Mesendoderm (in vitro differentiated cells): ENCODE measurements around the gene ZDHHC8.

Source experiments
- DNase-seq: peaks from one replicate; pipeline ENCODE4 v3.0.0; 2013
- H2AK5ac ChIP-seq: 2 replicates; pipeline ENCODE4 v1.6.1; 2013; ENCODE audit warnings: low read length, inconsistent platforms
- H2BK120ac ChIP-seq: 2 replicates; pipeline ENCODE4 v1.6.1; 2013; ENCODE audit warnings: low read depth, mild to moderate bottlenecking, low read length, moderate library complexity, mixed read lengths
- H2BK15ac ChIP-seq: replicated peaks from 2 replicates; pipeline ENCODE4 v1.6.1; 2013; ENCODE audit warnings: low read depth, mild to moderate bottlenecking, moderate library complexity
- H2BK5ac ChIP-seq: 2 replicates; pipeline ENCODE4 v1.6.1; 2013; ENCODE audit warnings: low read length, inconsistent platforms
- H3K18ac ChIP-seq: 2 replicates; pipeline ENCODE4 v1.6.1; 2013; ENCODE audit warnings: mild to moderate bottlenecking, low read length, mixed read lengths
- H3K23ac ChIP-seq: one replicate; pipeline ENCODE4 v1.6.1; 2013; ENCODE audit warnings: low read length
- H3K27ac ChIP-seq: 2 replicates; pipeline ENCODE4 v1.5.1; 2013; ENCODE audit warnings: low read depth, mild to moderate bottlenecking, inconsistent platforms, low read length, moderate library complexity
- H3K27me3 ChIP-seq: 2 replicates; pipeline ENCODE4 v1.6.1; 2013; ENCODE audit warnings: low read length, control low read depth, mild to moderate bottlenecking, inconsistent platforms; ENCODE audit not compliant: insufficient read depth, poor library complexity
- H3K36me3 ChIP-seq: 2 replicates; pipeline ENCODE4 v1.6.1; 2013; ENCODE audit warnings: low read length, inconsistent platforms; ENCODE audit not compliant: control insufficient read depth, insufficient read depth
- H3K4ac ChIP-seq: one replicate; pipeline ENCODE4 v1.6.1; 2013; ENCODE audit warnings: low read depth, mild to moderate bottlenecking, low read length, moderate library complexity
- H3K4me1 ChIP-seq: 2 replicates; pipeline ENCODE4 v1.6.1; 2013; ENCODE audit warnings: low read depth, low read length, inconsistent platforms; ENCODE audit not compliant: control insufficient read depth
- H3K4me2 ChIP-seq: 2 replicates; pipeline ENCODE4 v1.6.1; 2013; ENCODE audit warnings: low read length
- H3K4me3 ChIP-seq: 2 replicates; pipeline ENCODE4 v1.5.1; 2013; ENCODE audit warnings: mild to moderate bottlenecking, low read length
- H3K56ac ChIP-seq: one replicate; pipeline ENCODE4 v1.6.1; 2013; ENCODE audit warnings: low read length
- H3K79me1 ChIP-seq: 2 replicates; pipeline ENCODE4 v1.6.1; 2013; ENCODE audit warnings: low read length, inconsistent platforms
- H3K79me2 ChIP-seq: 2 replicates; pipeline ENCODE4 v1.6.1; 2013; ENCODE audit warnings: mild to moderate bottlenecking, low read length; ENCODE audit not compliant: control insufficient read depth, insufficient read depth
- H3K9ac ChIP-seq: 2 replicates; pipeline ENCODE4 v1.6.1; 2013; ENCODE audit warnings: low read length, inconsistent platforms
- H4K5ac ChIP-seq: one replicate; pipeline ENCODE4 v1.6.1; 2013; ENCODE audit warnings: low read length
- H4K8ac ChIP-seq: one replicate; pipeline ENCODE4 v1.6.1; 2013; ENCODE audit warnings: low read depth, mild to moderate bottlenecking, control low read depth, low read length, moderate library complexity
- WGBS: extraction: QIAGEN DNeasy Blood & Tissue Kit; methylation state at CpG from one replicate; pipeline ENCODE4 v1.1.7; 2013; ENCODE audit warnings: low lambda C conversion rate, missing lambda C conversion rate; ENCODE audit not compliant: insufficient coverage; ENCODE audit errors: extremely low coverage; 5-methylcytosine and 5-hydroxymethylcytosine counted together

The ZDHHC8 gene

DNA sequence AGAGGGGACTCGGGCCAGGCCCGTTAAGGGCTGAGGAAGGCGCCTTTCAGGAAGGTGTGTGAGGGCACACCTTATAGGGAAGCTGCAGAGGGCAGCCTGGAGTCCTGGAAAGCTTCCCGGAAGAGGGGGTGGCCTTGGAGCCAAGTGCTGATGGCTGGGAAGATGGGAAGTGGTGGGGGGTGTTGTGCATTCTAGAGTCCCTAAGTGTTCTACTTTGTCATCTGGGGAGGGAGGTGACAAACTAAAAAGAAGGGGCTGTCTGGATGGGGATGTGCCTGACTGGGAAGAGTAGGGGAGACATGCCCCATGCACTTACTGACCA lies 6.8 kb downstream of the ZDHHC8 start:
- no peak overlapping the region for H2BK5ac ChIP-seq
- no peak overlapping the region for H3K9ac ChIP-seq
- H3K27ac ChIP-seq: no peak overlapping the region
- no peaks in the 10 kb centered on the region for H3K27me3 ChIP-seq
- H3K79me1 ChIP-seq: peaks cover 3% of the 10 kb centered on the region
- H3K4me2 ChIP-seq: no peak overlapping the region
- H3K23ac ChIP-seq: no peak overlapping the region
- no CpG with 5 or more reads among the region's 4 CpGs for WGBS
- H4K8ac ChIP-seq: no peak overlapping the region
- no peak overlapping the region for H2BK15ac ChIP-seq
- no peak overlapping the region for H3K18ac ChIP-seq
- no peak overlapping the region for H3K56ac ChIP-seq
- no peak overlapping the region for H3K4me3 ChIP-seq
- DNase-seq: no peak
- no peak overlapping the region for H3K4ac ChIP-seq
- H3K79me2 ChIP-seq: no peaks in the 10 kb centered on the region
- no peak overlapping the region for H4K5ac ChIP-seq
- no peak overlapping the region for H2AK5ac ChIP-seq
- H2BK120ac ChIP-seq: no peak overlapping the region
- no peaks in the 10 kb centered on the region for H3K36me3 ChIP-seq
- H3K4me1 ChIP-seq: no peaks in the 10 kb centered on the region

GRCh38 chr22:20138868-20139267 lies 7.3 kb downstream of the ZDHHC8 start:
- Histone ChIP-seq H2BK5ac (no peak overlapping the region), H3K27ac (no peak overlapping the region), H4K8ac (no peak overlapping the region), H4K5ac (no peak overlapping the region), H2BK120ac (no peak overlapping the region), H3K23ac (no peak overlapping the region), H3K4me1 (no peaks in the 10 kb centered on the region), H3K4me3 (no peak overlapping the region), H2AK5ac (no peak overlapping the region), H3K4me2 (no peak overlapping the region), H3K4ac (no peak overlapping the region), H3K56ac (no peak overlapping the region), H3K36me3 (no peaks in the 10 kb centered on the region), H3K27me3 (no peaks in the 10 kb centered on the region), H3K79me1 (peaks cover 3% of the 10 kb centered on the region), H3K9ac (no peak overlapping the region), H2BK15ac (no peak overlapping the region), H3K79me2 (no peaks in the 10 kb centered on the region), H3K18ac (no peak overlapping the region)
- no CpG with 5 or more reads among the region's 16 CpGs for WGBS
- DNase-seq: no peak

DNA sequence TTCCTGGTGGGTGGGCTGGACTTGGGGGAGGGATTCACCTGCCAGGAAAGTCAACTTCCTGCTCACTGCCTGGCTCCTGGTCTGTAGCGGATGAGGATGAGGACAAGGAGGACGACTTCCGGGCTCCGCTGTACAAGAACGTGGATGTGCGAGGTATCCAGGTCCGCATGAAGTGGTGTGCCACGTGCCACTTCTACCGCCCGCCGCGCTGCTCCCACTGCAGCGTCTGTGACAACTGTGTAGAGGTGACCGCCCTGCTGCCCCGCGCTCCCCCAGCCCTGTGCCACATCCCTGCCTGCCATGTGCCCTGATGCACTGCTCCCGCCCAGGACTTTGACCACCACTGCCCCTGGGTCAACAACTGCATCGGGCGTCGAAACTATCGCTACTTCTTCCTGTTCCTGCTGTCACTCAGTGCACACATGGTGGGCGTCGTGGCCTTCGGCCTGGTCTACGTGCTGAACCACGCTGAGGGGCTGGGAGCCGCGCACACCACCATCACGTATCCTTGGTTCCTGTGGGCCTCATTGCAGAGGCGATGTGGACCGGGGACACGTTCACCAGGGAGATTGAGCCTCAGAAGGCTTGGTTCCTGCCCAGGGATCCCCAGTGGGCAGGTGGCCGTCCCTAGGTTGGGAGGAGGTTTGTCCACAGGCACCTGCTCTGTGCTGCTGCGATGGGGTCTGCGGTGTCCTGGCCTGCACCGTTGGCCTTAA lies 7.9 kb downstream of the ZDHHC8 start:
- H2AK5ac ChIP-seq: no peak overlapping the region
- H3K9ac ChIP-seq: no peak overlapping the region
- no peak overlapping the region for H4K8ac ChIP-seq
- no peaks in the 10 kb centered on the region for H3K79me2 ChIP-seq
- H2BK120ac ChIP-seq: no peak overlapping the region
- no peak overlapping the region for H3K23ac ChIP-seq
- H3K27me3 ChIP-seq: no peaks in the 10 kb centered on the region
- no peak overlapping the region for H3K4ac ChIP-seq
- H3K4me3 ChIP-seq: no peak overlapping the region
- H3K27ac ChIP-seq: no peak overlapping the region
- H2BK5ac ChIP-seq: no peak overlapping the region
- DNase-seq: no peak
- H3K4me1 ChIP-seq: no peaks in the 10 kb centered on the region
- no CpG with 5 or more reads among the region's 36 CpGs for WGBS
- H3K36me3 ChIP-seq: no peaks in the 10 kb centered on the region
- no peak overlapping the region for H3K18ac ChIP-seq
- no peak overlapping the region for H3K56ac ChIP-seq
- H2BK15ac ChIP-seq: no peak overlapping the region
- no peak overlapping the region for H3K4me2 ChIP-seq
- peaks cover 3% of the 10 kb centered on the region for H3K79me1 ChIP-seq
- no peak overlapping the region for H4K5ac ChIP-seq

GRCh38 chr22:20140107-20140445 lies 8.5 kb downstream of the ZDHHC8 start:
- no peak overlapping the region for H3K4me3 ChIP-seq
- WGBS: no CpG with 5 or more reads among the region's 11 CpGs
- no peak overlapping the region for H3K27ac ChIP-seq

DNA sequence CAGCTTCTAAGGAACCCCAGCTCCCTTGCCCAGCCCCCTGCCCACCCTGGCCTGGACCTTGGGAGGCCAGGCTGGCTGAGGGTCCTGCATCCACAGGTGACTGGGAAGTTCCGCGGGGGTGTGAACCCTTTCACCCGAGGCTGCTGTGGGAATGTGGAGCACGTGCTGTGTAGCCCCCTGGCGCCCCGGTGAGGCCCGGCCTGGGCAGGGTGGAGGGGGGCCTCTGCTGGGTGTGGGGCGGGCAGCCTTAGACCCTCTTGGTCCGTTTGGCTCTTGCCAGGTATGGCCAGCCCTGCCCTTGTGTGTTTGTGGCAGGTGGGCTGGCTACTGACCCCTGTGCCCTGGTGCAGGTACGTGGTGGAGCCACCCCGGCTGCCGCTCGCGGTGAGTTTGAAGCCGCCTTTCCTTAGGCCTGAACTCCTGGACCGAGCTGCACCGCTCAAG lies 8.9 kb downstream of the ZDHHC8 start:
- Histone ChIP-seq H2BK5ac (no peak overlapping the region), H4K5ac (no peak overlapping the region), H3K79me1 (peaks cover 3% of the 10 kb centered on the region), H4K8ac (no peak overlapping the region), H3K23ac (no peak overlapping the region), H2BK120ac (no peak overlapping the region), H3K36me3 (no peaks in the 10 kb centered on the region), H2BK15ac (no peak overlapping the region), H3K4me3 (no peak overlapping the region), H3K4me2 (no peak overlapping the region), H3K9ac (no peak overlapping the region), H3K18ac (no peak overlapping the region), H3K27ac (no peak overlapping the region), H3K56ac (no peak overlapping the region), H2AK5ac (no peak overlapping the region), H3K79me2 (no peaks in the 10 kb centered on the region), H3K27me3 (no peaks in the 10 kb centered on the region), H3K4ac (no peak overlapping the region), H3K4me1 (no peaks in the 10 kb centered on the region)
- no peak for DNase-seq
- no CpG with 5 or more reads among the region's 17 CpGs for WGBS

More at GRCh38 chr22:20140107-20140445, 8.5 kb downstream of the ZDHHC8 start:
- Histone ChIP-seq H4K5ac (no peak overlapping the region), H3K27me3 (no peaks in the 10 kb centered on the region), H3K36me3 (no peaks in the 10 kb centered on the region), H2BK15ac (no peak overlapping the region), H2BK120ac (no peak overlapping the region), H3K18ac (no peak overlapping the region), H3K79me2 (no peaks in the 10 kb centered on the region), H3K79me1 (peaks cover 3% of the 10 kb centered on the region), H3K23ac (no peak overlapping the region), H4K8ac (no peak overlapping the region), H3K4me2 (no peak overlapping the region), H3K9ac (no peak overlapping the region), H3K4ac (no peak overlapping the region), H3K56ac (no peak overlapping the region), H2BK5ac (no peak overlapping the region), H3K4me1 (no peaks in the 10 kb centered on the region), H2AK5ac (no peak overlapping the region)
- DNase-seq: no peak
